ENCODE results near the gene TEX14.

DNA sequence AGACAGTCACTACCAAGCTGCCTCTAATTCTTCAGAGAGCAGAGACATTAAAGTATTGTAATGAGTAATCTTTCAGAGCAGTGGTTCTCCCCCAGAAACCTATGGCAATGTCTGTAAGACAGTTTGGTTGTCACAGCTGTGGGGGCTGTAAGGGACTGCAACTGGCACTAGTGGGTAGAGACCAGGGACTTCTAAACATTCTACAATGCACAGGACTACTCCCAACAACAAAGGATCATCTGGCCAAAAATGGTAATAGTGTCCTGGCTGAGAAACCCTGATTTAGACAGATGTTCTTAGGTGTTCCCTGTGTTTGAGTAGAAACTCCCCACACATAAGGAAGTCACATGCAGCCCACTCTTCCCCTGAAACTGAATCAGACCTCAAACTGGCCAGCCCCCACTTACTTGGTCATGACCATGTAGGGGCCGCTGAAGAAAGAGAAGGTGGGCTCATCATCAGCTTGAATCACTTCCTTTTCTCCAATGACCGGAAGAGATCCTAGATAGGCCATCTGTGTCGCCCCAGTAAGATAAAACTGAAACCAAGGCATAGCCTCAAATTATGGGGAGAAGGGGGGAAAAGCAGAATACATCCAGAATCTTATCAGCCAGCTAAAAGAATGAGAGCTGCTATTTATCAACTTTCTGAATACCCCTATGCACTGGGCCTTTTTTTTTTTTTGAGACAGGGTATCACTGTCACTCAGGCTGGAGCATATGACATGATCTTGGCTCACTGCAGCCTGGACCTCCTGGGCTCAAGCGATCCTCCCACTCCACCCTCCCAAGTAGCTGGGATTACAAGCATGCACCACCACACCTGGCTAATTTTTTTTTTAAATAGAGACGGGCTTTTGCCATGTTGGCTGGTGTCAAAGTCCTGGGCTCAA is 75.8 kb downstream of the TEX14 start:
- no peak for TF ChIP-seq POLR2A (IDR thresholded peaks at IDR 0.05)
- TF ChIP-seq, protein P1, sequence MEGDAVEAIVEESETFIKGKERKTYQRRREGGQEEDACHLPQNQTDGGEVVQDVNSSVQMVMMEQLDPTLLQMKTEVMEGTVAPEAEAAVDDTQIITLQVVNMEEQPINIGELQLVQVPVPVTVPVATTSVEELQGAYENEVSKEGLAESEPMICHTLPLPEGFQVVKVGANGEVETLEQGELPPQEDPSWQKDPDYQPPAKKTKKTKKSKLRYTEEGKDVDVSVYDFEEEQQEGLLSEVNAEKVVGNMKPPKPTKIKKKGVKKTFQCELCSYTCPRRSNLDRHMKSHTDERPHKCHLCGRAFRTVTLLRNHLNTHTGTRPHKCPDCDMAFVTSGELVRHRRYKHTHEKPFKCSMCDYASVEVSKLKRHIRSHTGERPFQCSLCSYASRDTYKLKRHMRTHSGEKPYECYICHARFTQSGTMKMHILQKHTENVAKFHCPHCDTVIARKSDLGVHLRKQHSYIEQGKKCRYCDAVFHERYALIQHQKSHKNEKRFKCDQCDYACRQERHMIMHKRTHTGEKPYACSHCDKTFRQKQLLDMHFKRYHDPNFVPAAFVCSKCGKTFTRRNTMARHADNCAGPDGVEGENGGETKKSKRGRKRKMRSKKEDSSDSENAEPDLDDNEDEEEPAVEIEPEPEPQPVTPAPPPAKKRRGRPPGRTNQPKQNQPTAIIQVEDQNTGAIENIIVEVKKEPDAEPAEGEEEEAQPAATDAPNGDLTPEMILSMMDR (IDR thresholded peaks at IDR 0.05): no peak
